ENCODE results near the gene DBNL. TPM values are rescaled to one million over a fixed set of nuclear protein-coding genes. Genes with fewer than 3 reads are reported as not detected.

The DBNL gene
- polyA plus RNA-seq, 1 donor from 2014 or later = 124 TPM

DNA sequence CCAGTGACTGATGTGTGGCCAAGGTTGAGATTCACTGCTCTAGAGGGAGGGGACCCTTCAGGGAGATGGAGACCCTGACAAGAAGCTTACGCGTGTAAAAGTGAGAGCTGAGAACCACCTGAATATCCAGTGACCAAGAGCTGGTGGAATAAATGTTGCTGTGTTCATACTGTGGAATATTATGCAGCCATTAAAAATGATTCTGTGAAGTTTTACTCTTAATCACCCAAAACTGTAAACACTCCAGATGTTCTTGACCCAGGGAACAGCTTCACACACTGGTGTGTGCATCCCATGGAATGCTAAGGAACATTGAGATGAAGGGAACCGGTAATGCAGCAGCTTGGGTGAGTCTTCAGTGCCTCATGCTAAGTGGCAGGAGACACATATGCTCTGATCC is 42.1 kb downstream of the DBNL start:
- Histone ChIP-seq H3K9me2 (ENCODE audit: insufficient read depth, low read length) (no peaks in the 10 kb centered on the region), H3K4me3 (ENCODE audit: low read length) (no peak overlapping the region), H3F3A (ENCODE audit: insufficient read depth, low read length, poor library complexity, severe bottlenecking) (no peaks in the 10 kb centered on the region), H4K20me1 (ENCODE audit: insufficient read depth) (no peaks in the 10 kb centered on the region), H3K9me3 (ENCODE audit: low read length) (no peaks in the 10 kb centered on the region), H3K4me2 (ENCODE audit: low read length) (no peak overlapping the region), H3K36me3 (ENCODE audit: insufficient read depth, low read length) (no peaks in the 10 kb centered on the region), H3K27me3 (ENCODE audit: insufficient read depth, low read depth, low read length) (no peaks in the 10 kb centered on the region), H3K27ac (ENCODE audit: low read length) (no peak overlapping the region), H3K79me2 (replicated peaks; ENCODE audit: insufficient read depth, low read length) (no peaks in the 10 kb centered on the region), H3K9ac (ENCODE audit: low read length) (no peak overlapping the region), H2AFZ (ENCODE audit: low read depth, low read length) (no peak overlapping the region)
- TF ChIP-seq, protein P1, sequence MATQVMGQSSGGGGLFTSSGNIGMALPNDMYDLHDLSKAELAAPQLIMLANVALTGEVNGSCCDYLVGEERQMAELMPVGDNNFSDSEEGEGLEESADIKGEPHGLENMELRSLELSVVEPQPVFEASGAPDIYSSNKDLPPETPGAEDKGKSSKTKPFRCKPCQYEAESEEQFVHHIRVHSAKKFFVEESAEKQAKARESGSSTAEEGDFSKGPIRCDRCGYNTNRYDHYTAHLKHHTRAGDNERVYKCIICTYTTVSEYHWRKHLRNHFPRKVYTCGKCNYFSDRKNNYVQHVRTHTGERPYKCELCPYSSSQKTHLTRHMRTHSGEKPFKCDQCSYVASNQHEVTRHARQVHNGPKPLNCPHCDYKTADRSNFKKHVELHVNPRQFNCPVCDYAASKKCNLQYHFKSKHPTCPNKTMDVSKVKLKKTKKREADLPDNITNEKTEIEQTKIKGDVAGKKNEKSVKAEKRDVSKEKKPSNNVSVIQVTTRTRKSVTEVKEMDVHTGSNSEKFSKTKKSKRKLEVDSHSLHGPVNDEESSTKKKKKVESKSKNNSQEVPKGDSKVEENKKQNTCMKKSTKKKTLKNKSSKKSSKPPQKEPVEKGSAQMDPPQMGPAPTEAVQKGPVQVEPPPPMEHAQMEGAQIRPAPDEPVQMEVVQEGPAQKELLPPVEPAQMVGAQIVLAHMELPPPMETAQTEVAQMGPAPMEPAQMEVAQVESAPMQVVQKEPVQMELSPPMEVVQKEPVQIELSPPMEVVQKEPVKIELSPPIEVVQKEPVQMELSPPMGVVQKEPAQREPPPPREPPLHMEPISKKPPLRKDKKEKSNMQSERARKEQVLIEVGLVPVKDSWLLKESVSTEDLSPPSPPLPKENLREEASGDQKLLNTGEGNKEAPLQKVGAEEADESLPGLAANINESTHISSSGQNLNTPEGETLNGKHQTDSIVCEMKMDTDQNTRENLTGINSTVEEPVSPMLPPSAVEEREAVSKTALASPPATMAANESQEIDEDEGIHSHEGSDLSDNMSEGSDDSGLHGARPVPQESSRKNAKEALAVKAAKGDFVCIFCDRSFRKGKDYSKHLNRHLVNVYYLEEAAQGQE (IDR thresholded peaks at IDR 0.05; ENCODE audit: borderline replicate concordance) = no peak
- TF ChIP-seq, protein P2, sequence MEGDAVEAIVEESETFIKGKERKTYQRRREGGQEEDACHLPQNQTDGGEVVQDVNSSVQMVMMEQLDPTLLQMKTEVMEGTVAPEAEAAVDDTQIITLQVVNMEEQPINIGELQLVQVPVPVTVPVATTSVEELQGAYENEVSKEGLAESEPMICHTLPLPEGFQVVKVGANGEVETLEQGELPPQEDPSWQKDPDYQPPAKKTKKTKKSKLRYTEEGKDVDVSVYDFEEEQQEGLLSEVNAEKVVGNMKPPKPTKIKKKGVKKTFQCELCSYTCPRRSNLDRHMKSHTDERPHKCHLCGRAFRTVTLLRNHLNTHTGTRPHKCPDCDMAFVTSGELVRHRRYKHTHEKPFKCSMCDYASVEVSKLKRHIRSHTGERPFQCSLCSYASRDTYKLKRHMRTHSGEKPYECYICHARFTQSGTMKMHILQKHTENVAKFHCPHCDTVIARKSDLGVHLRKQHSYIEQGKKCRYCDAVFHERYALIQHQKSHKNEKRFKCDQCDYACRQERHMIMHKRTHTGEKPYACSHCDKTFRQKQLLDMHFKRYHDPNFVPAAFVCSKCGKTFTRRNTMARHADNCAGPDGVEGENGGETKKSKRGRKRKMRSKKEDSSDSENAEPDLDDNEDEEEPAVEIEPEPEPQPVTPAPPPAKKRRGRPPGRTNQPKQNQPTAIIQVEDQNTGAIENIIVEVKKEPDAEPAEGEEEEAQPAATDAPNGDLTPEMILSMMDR (IDR thresholded peaks at IDR 0.05; ENCODE audit: poor library complexity, severe bottlenecking) = no peak

DNA sequence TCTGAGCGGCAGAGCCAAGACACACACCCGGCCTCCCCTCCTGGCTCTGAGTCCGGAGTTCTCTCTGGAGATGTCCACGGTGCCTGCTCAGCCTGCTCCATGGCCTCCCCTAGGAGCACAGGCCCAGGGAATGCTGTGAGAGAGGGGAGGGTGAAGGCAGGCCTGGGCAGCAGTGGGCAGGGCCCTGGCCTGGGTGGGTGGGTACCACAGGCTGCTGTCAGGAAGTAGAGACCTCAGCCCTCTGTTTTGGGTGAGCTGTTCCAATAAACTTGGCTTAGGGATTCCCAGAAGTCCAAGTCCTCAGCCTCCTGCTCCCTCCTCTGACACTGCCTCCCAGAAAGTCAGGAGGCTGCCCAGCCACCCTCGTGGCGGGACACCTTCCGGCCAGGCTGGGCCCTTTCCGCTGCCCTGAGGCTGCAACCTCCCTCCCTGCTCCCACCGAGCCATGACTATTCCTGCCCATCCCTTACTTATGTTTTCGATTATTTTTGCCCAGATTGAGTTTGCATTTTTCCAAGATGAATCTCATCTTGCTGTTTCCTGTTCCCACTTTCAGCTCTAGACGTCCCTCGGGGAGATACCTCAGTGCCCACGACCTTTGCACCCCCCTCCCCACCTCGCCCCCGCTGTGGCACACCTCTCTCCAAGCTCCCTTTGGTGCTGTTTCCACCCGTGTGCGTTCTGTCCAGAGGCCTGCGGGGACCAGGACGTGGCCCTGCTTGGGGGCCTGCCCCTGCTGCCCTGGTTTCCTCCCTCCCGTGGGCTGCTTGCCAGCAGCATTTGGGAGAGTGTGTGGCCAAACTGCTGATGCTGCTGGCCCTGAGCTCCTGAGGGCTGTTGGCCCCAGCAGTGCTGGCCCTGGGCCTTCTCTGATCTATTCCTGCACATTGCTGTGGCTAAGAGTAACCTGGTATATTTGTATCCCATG is 43.7 kb downstream of the DBNL start:
- no peak overlapping the region for H3K9ac ChIP-seq (ENCODE audit: low read length)
- H3F3A ChIP-seq (ENCODE audit: insufficient read depth, low read length, poor library complexity, severe bottlenecking) = no peaks in the 10 kb centered on the region
- no peaks in the 10 kb centered on the region for H3K27me3 ChIP-seq (ENCODE audit: insufficient read depth, low read depth, low read length)
- no peak overlapping the region for H3K4me2 ChIP-seq (ENCODE audit: low read length)
- H3K4me3 ChIP-seq (ENCODE audit: low read length) = no peak overlapping the region
- H3K79me2 ChIP-seq (replicated peaks; ENCODE audit: insufficient read depth, low read length) = no peaks in the 10 kb centered on the region
- H3K9me3 ChIP-seq (ENCODE audit: low read length) = no peaks in the 10 kb centered on the region
- TF ChIP-seq, protein P2 (IDR thresholded peaks at IDR 0.05; ENCODE audit: poor library complexity, severe bottlenecking) = no peak
- TF ChIP-seq EZH2 (IDR thresholded peaks at IDR 0.05; ENCODE audit: borderline replicate concordance, insufficient read depth, low read length, poor library complexity, severe bottlenecking) = no peak
- no peak for TF ChIP-seq SMC3 (conservative IDR thresholded peaks at IDR 0.05; ENCODE audit: poor library complexity)
- no peak for TF ChIP-seq TAF1 (IDR thresholded peaks at IDR 0.05; ENCODE audit: low read depth)
- TF ChIP-seq MXI1 (conservative IDR thresholded peaks at IDR 0.05; ENCODE audit: poor library complexity, severe bottlenecking) = no peak
- no peak for TF ChIP-seq RAD21 (conservative IDR thresholded peaks at IDR 0.05)
- TF ChIP-seq, protein P1 (IDR thresholded peaks at IDR 0.05; ENCODE audit: borderline replicate concordance) = no peak
- TF ChIP-seq POLR2AphosphoS5 (IDR thresholded peaks at IDR 0.05) = no peak
- no peak for TF ChIP-seq EP300 (conservative IDR thresholded peaks at IDR 0.05; ENCODE audit: poor library complexity, severe bottlenecking)
- no peak overlapping the region for H3K27ac ChIP-seq (ENCODE audit: low read length)
- H3K36me3 ChIP-seq (ENCODE audit: insufficient read depth, low read length) = no peaks in the 10 kb centered on the region
- H4K20me1 ChIP-seq (ENCODE audit: insufficient read depth) = no peaks in the 10 kb centered on the region
- H2AFZ ChIP-seq (ENCODE audit: low read depth, low read length) = no peak overlapping the region
- no peaks in the 10 kb centered on the region for H3K9me2 ChIP-seq (ENCODE audit: insufficient read depth, low read length)

Data from neural cell (in vitro differentiated cells).